NB4 (cell line): Measurements from ENCODE around the gene PPP1R3A.

Source experiments
- CTCF ChIP-seq: IDR thresholded peaks from one replicate; pipeline ENCODE4 v1.5.1; 2012; ENCODE audit warnings: low read depth, low read length
- MAX ChIP-seq: IDR thresholded peaks from 2 replicates; pipeline ENCODE4 v1.6.1; 2011; ENCODE audit warnings: low read depth, low read length
- POLR2A ChIP-seq: IDR thresholded peaks from 2 replicates; pipeline ENCODE4 v1.6.1; 2011; ENCODE audit warnings: mild to moderate bottlenecking; ENCODE audit not compliant: insufficient read length; ENCODE audit errors: extremely low read depth

- TF ChIP-seq CTCF (no peak), POLR2A (no peak), MAX (no peak)
Measured at GRCh38 chr7:113883096-113883495, 35.7 kb downstream of the PPP1R3A start.
